ENCODE data around the gene LRP2.

DNA sequence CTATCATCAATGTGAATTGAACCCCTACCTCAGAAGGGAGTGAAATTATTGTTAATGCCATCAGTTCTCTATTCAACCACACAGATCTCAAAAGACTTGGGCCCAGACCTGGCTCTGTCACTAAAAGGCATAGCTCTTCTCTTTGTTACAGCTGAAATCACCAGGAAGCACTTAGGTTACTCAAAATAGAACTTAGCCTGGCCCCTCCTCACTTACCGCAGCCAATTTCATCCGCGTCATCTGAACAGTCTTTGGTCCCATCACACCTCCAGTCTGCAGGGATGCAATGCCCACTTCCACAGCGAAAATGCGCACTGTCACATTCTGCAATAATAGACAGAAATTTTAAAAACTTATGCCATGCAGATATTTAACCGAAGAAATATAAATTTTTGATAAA, 41.8 kb downstream of the LRP2 start:
- TF ChIP-seq POLR2AphosphoS5 (IDR thresholded peaks at IDR 0.05; ENCODE audit: low read depth, low read length) (no peak), POLR2A (IDR thresholded peaks at IDR 0.05; ENCODE audit: low read depth, low read length) (no peak)
